GM12878 (cell line): ENCODE data around the gene TRERF1. TPM values are rescaled to one million over a fixed set of nuclear protein-coding genes. Genes with fewer than 3 reads are reported as not detected.

Experiments used
- BACH1 ChIP-seq: fragments of 450-650 bp; IDR thresholded peaks from 2 replicates; pipeline ENCODE4 v1.6.1; 2017; ENCODE audit warnings: mild to moderate bottlenecking, borderline replicate concordance
- CHD1 ChIP-seq: IDR thresholded peaks from 2 replicates; pipeline ENCODE4 v1.6.1; 2012; ENCODE audit warnings: low read depth, low read length, improper control_type of control experiment
- CHD2 ChIP-seq: IDR thresholded peaks from 2 replicates; pipeline ENCODE4 v1.6.1; 2011; ENCODE audit warnings: low read depth, low read length, improper control_type of control experiment, borderline replicate concordance
- DPF2 ChIP-seq: fragments of 450-650 bp; IDR thresholded peaks from 2 replicates; pipeline ENCODE4 v1.6.1; 2017; ENCODE audit warnings: mild to moderate bottlenecking
- EP300 ChIP-seq, 2 experiments: fragments of 150-350 bp in 1 of 2; IDR thresholded peaks; 2 replicates each; pipeline ENCODE4 v1.6.1; 2011 to 2012; ENCODE audit warnings: low read depth in 2 of 2, low read length in 2 of 2, borderline replicate concordance in 1 of 2, improper control_type of control experiment in 1 of 2, inconsistent platforms in 1 of 2; ENCODE audit not compliant: control insufficient read depth in 1 of 2
- ETV6 ChIP-seq, 2 experiments: fragments of 450-650 bp in 1 of 2; IDR thresholded peaks in 1 of 2; conservative IDR thresholded peaks in 1 of 2; 2 replicates each; pipeline ENCODE4 v1.6.1; 2014; ENCODE audit warnings: antibody characterized with exemption in 1 of 2, borderline replicate concordance in 1 of 2, low read depth in 1 of 2, mild to moderate bottlenecking in 1 of 2, moderate library complexity in 1 of 2
- GABPA ChIP-seq: IDR thresholded peaks from 2 replicates; pipeline ENCODE4 v1.6.1; 2014; ENCODE audit warnings: antibody characterized with exemption, low read depth, mild to moderate bottlenecking, inconsistent platforms
- JUNB ChIP-seq: IDR thresholded peaks from 2 replicates; pipeline ENCODE4 v1.6.1; 2016; ENCODE audit warnings: antibody characterized with exemption, mild to moderate bottlenecking
- JUND ChIP-seq: IDR thresholded peaks from 2 replicates; pipeline ENCODE4 v1.6.1; 2012; ENCODE audit warnings: low read depth, mild to moderate bottlenecking, low read length, improper control_type of control experiment, moderate library complexity
- LARP7 ChIP-seq: fragments of 450-650 bp; IDR thresholded peaks from 2 replicates; pipeline ENCODE4 v1.6.1; 2017; ENCODE audit warnings: mild to moderate bottlenecking
- MEF2A ChIP-seq: IDR thresholded peaks from 2 replicates; pipeline ENCODE4 v1.6.1; 2011; ENCODE audit warnings: low read depth, mild to moderate bottlenecking, low read length, moderate library complexity; ENCODE audit not compliant: insufficient read depth
- NR2F1 ChIP-seq: fragments of 450-650 bp; conservative IDR thresholded peaks from 2 replicates; pipeline ENCODE4 v1.6.1; 2017; ENCODE audit warnings: mild to moderate bottlenecking
- SMC3 ChIP-seq: IDR thresholded peaks from 2 replicates; pipeline ENCODE4 v1.6.1; 2011; ENCODE audit warnings: low read length, improper control_type of control experiment, borderline replicate concordance
- SRF ChIP-seq, 2 experiments: IDR thresholded peaks; 2 replicates each; pipeline ENCODE4 v1.6.1; 2011; ENCODE audit warnings: low read depth in 2 of 2, low read length in 2 of 2, mild to moderate bottlenecking in 1 of 2, moderate library complexity in 1 of 2
- TCF7 ChIP-seq: IDR thresholded peaks from 2 replicates; pipeline ENCODE4 v1.6.1; 2014; ENCODE audit warnings: antibody characterized with exemption, borderline replicate concordance
- polyA plus RNA-seq, 11 experiments: library from polyadenylated mRNA; depleted of rRNA in 4 of 11; unstranded in 6 of 11; stranded (reverse) in 5 of 11; fragments of >200 nt; fragmentation: Nextera tagmentation in 4 of 11; fragmentation: Illumina TruSeq in 1 of 11; extraction: Ambion mirVana in 4 of 11; extraction: Trizol in 1 of 11; gene quantifications; 1 replicate in 1 of 11; 2 replicates in 10 of 11; pipeline versions ENCODE4 v1.2.1 to v1.2.3, GENCODE V29; 2011 to 2016; ENCODE audit warnings: inconsistent platforms in 2 of 11, missing spikeins in 2 of 11, low read depth in 1 of 11
- total RNA-seq, 4 experiments: library from RNA; depleted of rRNA in 3 of 4; stranded (reverse); fragments of >200 nt in 3 of 4; fragmentation: Illumina TruSeq in 1 of 4; extraction: Trizol in 1 of 4; gene quantifications; 2 replicates each; pipeline versions ENCODE4 v1.2.1 to v1.2.3, GENCODE V29; 2013 to 2021
- TF ChIP-seq, protein P1 (sequence below): fragments of 450-650 bp; IDR thresholded peaks from 2 replicates; pipeline ENCODE4 v1.6.1; 2017; ENCODE audit warnings: mild to moderate bottlenecking, low read depth, inconsistent platforms; ENCODE audit not compliant: poor library complexity, severe bottlenecking
- TF ChIP-seq, protein P2 (sequence below): fragments of 450-650 bp; IDR thresholded peaks from 2 replicates; pipeline ENCODE4 v1.6.1; 2017; ENCODE audit warnings: low read depth, mild to moderate bottlenecking, moderate library complexity
- TF ChIP-seq, protein P3 (sequence below): IDR thresholded peaks from 2 replicates; pipeline ENCODE4 v1.6.1; 2012; ENCODE audit warnings: mild to moderate bottlenecking, low read depth, low read length
- TF ChIP-seq, protein P4 (sequence below): fragments of 450-650 bp; IDR thresholded peaks from 2 replicates; pipeline ENCODE4 v1.6.1; 2016; ENCODE audit warnings: mild to moderate bottlenecking
- TF ChIP-seq, protein P5 (sequence below): IDR thresholded peaks from 2 replicates; pipeline ENCODE4 v1.6.1; 2011; ENCODE audit warnings: borderline replicate concordance, low read depth, mild to moderate bottlenecking, moderate library complexity, low read length; ENCODE audit not compliant: insufficient read depth, poor library complexity, severe bottlenecking

Gene TRERF1
- total and polyA plus RNA-seq, 10 of the 15 experiments (the other 5 are each of a cell fraction or from before 2014, with no cell fraction given) = 2.2 to 19.4 (median 7.2) TPM

DNA sequence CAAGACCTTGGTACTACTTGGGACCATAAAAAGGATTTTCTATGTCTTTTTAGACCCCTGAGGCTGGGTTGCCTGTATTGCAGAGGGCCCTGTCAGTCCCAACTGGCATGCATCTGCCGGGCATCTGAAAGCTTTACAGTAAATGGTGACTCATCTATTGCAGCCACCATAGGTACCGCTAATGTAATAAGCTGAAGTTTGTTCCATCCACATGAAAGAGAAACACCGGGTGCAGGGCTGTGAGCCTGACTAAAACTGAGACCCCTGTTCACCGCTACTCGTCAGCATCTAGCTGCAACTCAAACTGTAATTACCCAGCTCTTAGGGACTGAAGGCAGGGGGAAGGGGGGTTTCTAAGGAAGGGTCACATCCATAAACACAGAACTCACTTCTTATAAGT is 49.5 kb downstream of the TRERF1 start (continued):
- TF ChIP-seq, protein P1, sequence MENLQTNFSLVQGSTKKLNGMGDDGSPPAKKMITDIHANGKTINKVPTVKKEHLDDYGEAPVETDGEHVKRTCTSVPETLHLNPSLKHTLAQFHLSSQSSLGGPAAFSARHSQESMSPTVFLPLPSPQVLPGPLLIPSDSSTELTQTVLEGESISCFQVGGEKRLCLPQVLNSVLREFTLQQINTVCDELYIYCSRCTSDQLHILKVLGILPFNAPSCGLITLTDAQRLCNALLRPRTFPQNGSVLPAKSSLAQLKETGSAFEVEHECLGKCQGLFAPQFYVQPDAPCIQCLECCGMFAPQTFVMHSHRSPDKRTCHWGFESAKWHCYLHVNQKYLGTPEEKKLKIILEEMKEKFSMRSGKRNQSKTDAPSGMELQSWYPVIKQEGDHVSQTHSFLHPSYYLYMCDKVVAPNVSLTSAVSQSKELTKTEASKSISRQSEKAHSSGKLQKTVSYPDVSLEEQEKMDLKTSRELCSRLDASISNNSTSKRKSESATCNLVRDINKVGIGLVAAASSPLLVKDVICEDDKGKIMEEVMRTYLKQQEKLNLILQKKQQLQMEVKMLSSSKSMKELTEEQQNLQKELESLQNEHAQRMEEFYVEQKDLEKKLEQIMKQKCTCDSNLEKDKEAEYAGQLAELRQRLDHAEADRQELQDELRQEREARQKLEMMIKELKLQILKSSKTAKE = peak; percentile 58
- TF ChIP-seq JUND = peak; percentile 91
- peak; percentile 87 for TF ChIP-seq NR2F1
- peak in 1 of 2 experiments; percentile 65; a peak in 2 of 4 replicates for TF ChIP-seq SRF (IDR thresholded peaks at IDR 0.05; ENCODE audit: low read depth in 2 of 2, low read length in 2 of 2)
- peak; percentile 73; the same call in 1 of the 2 replicates for TF ChIP-seq CHD2
- TF ChIP-seq BACH1 = peak; percentile 94
- peak; percentile 91 to 93 for TF ChIP-seq EP300 (IDR thresholded peaks at IDR 0.05; ENCODE audit: borderline replicate concordance in 1 of 2, control insufficient read depth in 1 of 2, low read depth in 2 of 2, low read length in 2 of 2)
- TF ChIP-seq, protein P2, sequence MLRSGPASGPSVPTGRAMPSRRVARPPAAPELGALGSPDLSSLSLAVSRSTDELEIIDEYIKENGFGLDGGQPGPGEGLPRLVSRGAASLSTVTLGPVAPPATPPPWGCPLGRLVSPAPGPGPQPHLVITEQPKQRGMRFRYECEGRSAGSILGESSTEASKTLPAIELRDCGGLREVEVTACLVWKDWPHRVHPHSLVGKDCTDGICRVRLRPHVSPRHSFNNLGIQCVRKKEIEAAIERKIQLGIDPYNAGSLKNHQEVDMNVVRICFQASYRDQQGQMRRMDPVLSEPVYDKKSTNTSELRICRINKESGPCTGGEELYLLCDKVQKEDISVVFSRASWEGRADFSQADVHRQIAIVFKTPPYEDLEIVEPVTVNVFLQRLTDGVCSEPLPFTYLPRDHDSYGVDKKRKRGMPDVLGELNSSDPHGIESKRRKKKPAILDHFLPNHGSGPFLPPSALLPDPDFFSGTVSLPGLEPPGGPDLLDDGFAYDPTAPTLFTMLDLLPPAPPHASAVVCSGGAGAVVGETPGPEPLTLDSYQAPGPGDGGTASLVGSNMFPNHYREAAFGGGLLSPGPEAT = peak; percentile 82; the same call in 1 of the 2 replicates
- TF ChIP-seq TCF7 = peak; percentile 100
- TF ChIP-seq LARP7 = peak; percentile 28; the same call in 1 of the 2 replicates
- peak; percentile 64; the same call in 1 of the 2 replicates for TF ChIP-seq GABPA
- TF ChIP-seq JUNB = peak; percentile 99
- TF ChIP-seq CHD1 = no peak
- TF ChIP-seq, protein P3, sequence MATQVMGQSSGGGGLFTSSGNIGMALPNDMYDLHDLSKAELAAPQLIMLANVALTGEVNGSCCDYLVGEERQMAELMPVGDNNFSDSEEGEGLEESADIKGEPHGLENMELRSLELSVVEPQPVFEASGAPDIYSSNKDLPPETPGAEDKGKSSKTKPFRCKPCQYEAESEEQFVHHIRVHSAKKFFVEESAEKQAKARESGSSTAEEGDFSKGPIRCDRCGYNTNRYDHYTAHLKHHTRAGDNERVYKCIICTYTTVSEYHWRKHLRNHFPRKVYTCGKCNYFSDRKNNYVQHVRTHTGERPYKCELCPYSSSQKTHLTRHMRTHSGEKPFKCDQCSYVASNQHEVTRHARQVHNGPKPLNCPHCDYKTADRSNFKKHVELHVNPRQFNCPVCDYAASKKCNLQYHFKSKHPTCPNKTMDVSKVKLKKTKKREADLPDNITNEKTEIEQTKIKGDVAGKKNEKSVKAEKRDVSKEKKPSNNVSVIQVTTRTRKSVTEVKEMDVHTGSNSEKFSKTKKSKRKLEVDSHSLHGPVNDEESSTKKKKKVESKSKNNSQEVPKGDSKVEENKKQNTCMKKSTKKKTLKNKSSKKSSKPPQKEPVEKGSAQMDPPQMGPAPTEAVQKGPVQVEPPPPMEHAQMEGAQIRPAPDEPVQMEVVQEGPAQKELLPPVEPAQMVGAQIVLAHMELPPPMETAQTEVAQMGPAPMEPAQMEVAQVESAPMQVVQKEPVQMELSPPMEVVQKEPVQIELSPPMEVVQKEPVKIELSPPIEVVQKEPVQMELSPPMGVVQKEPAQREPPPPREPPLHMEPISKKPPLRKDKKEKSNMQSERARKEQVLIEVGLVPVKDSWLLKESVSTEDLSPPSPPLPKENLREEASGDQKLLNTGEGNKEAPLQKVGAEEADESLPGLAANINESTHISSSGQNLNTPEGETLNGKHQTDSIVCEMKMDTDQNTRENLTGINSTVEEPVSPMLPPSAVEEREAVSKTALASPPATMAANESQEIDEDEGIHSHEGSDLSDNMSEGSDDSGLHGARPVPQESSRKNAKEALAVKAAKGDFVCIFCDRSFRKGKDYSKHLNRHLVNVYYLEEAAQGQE = no peak
- TF ChIP-seq, protein P4, sequence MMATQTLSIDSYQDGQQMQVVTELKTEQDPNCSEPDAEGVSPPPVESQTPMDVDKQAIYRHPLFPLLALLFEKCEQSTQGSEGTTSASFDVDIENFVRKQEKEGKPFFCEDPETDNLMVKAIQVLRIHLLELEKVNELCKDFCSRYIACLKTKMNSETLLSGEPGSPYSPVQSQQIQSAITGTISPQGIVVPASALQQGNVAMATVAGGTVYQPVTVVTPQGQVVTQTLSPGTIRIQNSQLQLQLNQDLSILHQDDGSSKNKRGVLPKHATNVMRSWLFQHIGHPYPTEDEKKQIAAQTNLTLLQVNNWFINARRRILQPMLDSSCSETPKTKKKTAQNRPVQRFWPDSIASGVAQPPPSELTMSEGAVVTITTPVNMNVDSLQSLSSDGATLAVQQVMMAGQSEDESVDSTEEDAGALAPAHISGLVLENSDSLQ = peak; percentile 68
- peak; percentile 98 for TF ChIP-seq DPF2
- peak; percentile 13; the same call in 1 of the 2 replicates for TF ChIP-seq SMC3
- TF ChIP-seq, protein P5, sequence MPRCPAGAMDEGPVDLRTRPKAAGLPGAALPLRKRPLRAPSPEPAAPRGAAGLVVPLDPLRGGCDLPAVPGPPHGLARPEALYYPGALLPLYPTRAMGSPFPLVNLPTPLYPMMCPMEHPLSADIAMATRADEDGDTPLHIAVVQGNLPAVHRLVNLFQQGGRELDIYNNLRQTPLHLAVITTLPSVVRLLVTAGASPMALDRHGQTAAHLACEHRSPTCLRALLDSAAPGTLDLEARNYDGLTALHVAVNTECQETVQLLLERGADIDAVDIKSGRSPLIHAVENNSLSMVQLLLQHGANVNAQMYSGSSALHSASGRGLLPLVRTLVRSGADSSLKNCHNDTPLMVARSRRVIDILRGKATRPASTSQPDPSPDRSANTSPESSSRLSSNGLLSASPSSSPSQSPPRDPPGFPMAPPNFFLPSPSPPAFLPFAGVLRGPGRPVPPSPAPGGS = peak; percentile 92
- TF ChIP-seq ETV6 (conservative IDR thresholded peaks at IDR 0.05 in 1 of 2, IDR thresholded peaks at IDR 0.05 in 1 of 2; ENCODE audit: borderline replicate concordance in 1 of 2, low read depth in 1 of 2) = peak in 1 of 2 experiments; percentile 74; a peak in 2 of 4 replicates
- 0 out of 2 replicates have a peak, but pooled peaks have one; percentile 7 for TF ChIP-seq MEF2A
